Measurements from ENCODE around the gene DPF3.

The DPF3 gene

GRCh38 chr14:72604133-72604532, 289.8 kb downstream of the DPF3 start:
- 92 to 93% methylated on average over 3 of the region's 3 CpGs for WGBS, 2 experiments
- H3K4me1 ChIP-seq (ENCODE audit: control insufficient read depth, insufficient read depth, low read length), result peaks cover 11% of the 10 kb centered on the region
- no peaks in the 10 kb centered on the region for H3K36me3 ChIP-seq (ENCODE audit: control insufficient read depth, insufficient read depth, low read length)
- no peak overlapping the region for H3K4me3 ChIP-seq (ENCODE audit: insufficient read depth, low read depth, low read length)
- no peaks in the 10 kb centered on the region for H3K9me3 ChIP-seq (ENCODE audit: control insufficient read depth, low read length)
- no peaks in the 10 kb centered on the region for H3K27me3 ChIP-seq (ENCODE audit: control insufficient read depth, insufficient read depth, low read length, poor library complexity, severe bottlenecking)
- no peak overlapping the region for H3K27ac ChIP-seq (ENCODE audit: insufficient read depth, low read depth, low read length, poor library complexity, severe bottlenecking)

GRCh38 chr14:72603639-72604038, 290.3 kb downstream of the DPF3 start:
- Histone ChIP-seq H3K4me1 (ENCODE audit: control insufficient read depth, insufficient read depth, low read length) (peaks cover 11% of the 10 kb centered on the region), H3K36me3 (ENCODE audit: control insufficient read depth, insufficient read depth, low read length) (no peaks in the 10 kb centered on the region)
- 89 to 98% methylated on average over 4 of the region's 4 CpGs for WGBS, 2 experiments

GRCh38 chr14:72600551-72601330, 293.2 kb downstream of the DPF3 start:
- Histone ChIP-seq H3K36me3 (ENCODE audit: control insufficient read depth, insufficient read depth, low read length) (no peaks in the 10 kb centered on the region), H3K9me3 (ENCODE audit: control insufficient read depth, low read length) (no peaks in the 10 kb centered on the region), H3K4me3 (ENCODE audit: insufficient read depth, low read depth, low read length) (no peak overlapping the region), H3K4me1 (ENCODE audit: control insufficient read depth, insufficient read depth, low read length) (peaks cover 11% of the 10 kb centered on the region), H3K27ac (ENCODE audit: insufficient read depth, low read depth, low read length, poor library complexity, severe bottlenecking) (no peak overlapping the region), H3K27me3 (ENCODE audit: control insufficient read depth, insufficient read depth, low read length, poor library complexity, severe bottlenecking) (no peaks in the 10 kb centered on the region)
- 71 to 78% methylated on average over 7 to 9 of the region's 9 CpGs for WGBS, 2 experiments

More at GRCh38 chr14:72603639-72604038, 290.3 kb downstream of the DPF3 start:
- Histone ChIP-seq H3K27me3 (ENCODE audit: control insufficient read depth, insufficient read depth, low read length, poor library complexity, severe bottlenecking) (no peaks in the 10 kb centered on the region), H3K9me3 (ENCODE audit: control insufficient read depth, low read length) (no peaks in the 10 kb centered on the region), H3K27ac (ENCODE audit: insufficient read depth, low read depth, low read length, poor library complexity, severe bottlenecking) (no peak overlapping the region), H3K4me3 (ENCODE audit: insufficient read depth, low read depth, low read length) (no peak overlapping the region)

GRCh38 chr14:72599579-72600470, 294.1 kb downstream of the DPF3 start:
- Histone ChIP-seq H3K27ac (ENCODE audit: insufficient read depth, low read depth, low read length, poor library complexity, severe bottlenecking) (no peak overlapping the region), H3K9me3 (ENCODE audit: control insufficient read depth, low read length) (no peaks in the 10 kb centered on the region), H3K36me3 (ENCODE audit: control insufficient read depth, insufficient read depth, low read length) (no peaks in the 10 kb centered on the region), H3K4me1 (ENCODE audit: control insufficient read depth, insufficient read depth, low read length) (peaks cover 11% of the 10 kb centered on the region), H3K27me3 (ENCODE audit: control insufficient read depth, insufficient read depth, low read length, poor library complexity, severe bottlenecking) (no peaks in the 10 kb centered on the region), H3K4me3 (ENCODE audit: insufficient read depth, low read depth, low read length) (no peak overlapping the region)
- 58 to 63% methylated on average over 15 to 16 of the region's 16 CpGs for whole genome bisulfite sequencing, 2 experiments

- H3K9me3 ChIP-seq (ENCODE audit: control insufficient read depth, low read length), result no peaks in the 10 kb centered on the region
- no peak overlapping the region for H3K4me3 ChIP-seq (ENCODE audit: insufficient read depth, low read depth, low read length)
- no peaks in the 10 kb centered on the region for H3K27me3 ChIP-seq (ENCODE audit: control insufficient read depth, insufficient read depth, low read length, poor library complexity, severe bottlenecking)
- no peaks in the 10 kb centered on the region for H3K36me3 ChIP-seq (ENCODE audit: control insufficient read depth, insufficient read depth, low read length)
- peaks cover 11% of the 10 kb centered on the region for H3K4me1 ChIP-seq (ENCODE audit: control insufficient read depth, insufficient read depth, low read length)
- no peak overlapping the region for H3K27ac ChIP-seq (ENCODE audit: insufficient read depth, low read depth, low read length, poor library complexity, severe bottlenecking)
- WGBS, 2 experiments, result 90 to 94% methylated on average over 5 of the region's 5 CpGs
Measured at GRCh38 chr14:72598306-72598705, 295.6 kb downstream of the DPF3 start.

- WGBS, 2 experiments, result 83% methylated on average over 13 to 16 of the region's 16 CpGs
- no peaks in the 10 kb centered on the region for H3K36me3 ChIP-seq (ENCODE audit: control insufficient read depth, insufficient read depth, low read length)
- no peak overlapping the region for H3K27ac ChIP-seq (ENCODE audit: insufficient read depth, low read depth, low read length, poor library complexity, severe bottlenecking)
- no peaks in the 10 kb centered on the region for H3K27me3 ChIP-seq (ENCODE audit: control insufficient read depth, insufficient read depth, low read length, poor library complexity, severe bottlenecking)
- H3K4me3 ChIP-seq (ENCODE audit: insufficient read depth, low read depth, low read length), result no peak overlapping the region
- no peaks in the 10 kb centered on the region for H3K9me3 ChIP-seq (ENCODE audit: control insufficient read depth, low read length)
- peaks cover 11% of the 10 kb centered on the region for H3K4me1 ChIP-seq (ENCODE audit: control insufficient read depth, insufficient read depth, low read length)
Measured at GRCh38 chr14:72597252-72598233, 296.4 kb downstream of the DPF3 start.

- no peak overlapping the region for H3K4me3 ChIP-seq (ENCODE audit: insufficient read depth, low read depth, low read length)
- H3K36me3 ChIP-seq (ENCODE audit: control insufficient read depth, insufficient read depth, low read length), result no peaks in the 10 kb centered on the region
- H3K9me3 ChIP-seq (ENCODE audit: control insufficient read depth, low read length), result no peaks in the 10 kb centered on the region
- H3K27ac ChIP-seq (ENCODE audit: insufficient read depth, low read depth, low read length, poor library complexity, severe bottlenecking), result no peak overlapping the region
- no peaks in the 10 kb centered on the region for H3K27me3 ChIP-seq (ENCODE audit: control insufficient read depth, insufficient read depth, low read length, poor library complexity, severe bottlenecking)
- WGBS, 2 experiments, result 95 to 97% methylated on average over 8 of the region's 8 CpGs
- H3K4me1 ChIP-seq (ENCODE audit: control insufficient read depth, insufficient read depth, low read length), result peaks cover 7% of the 10 kb centered on the region
Measured at GRCh38 chr14:72595152-72595862, 298.6 kb downstream of the DPF3 start.

- 91 to 94% methylated on average over 14 of the region's 14 CpGs for WGBS, 2 experiments
Measured at GRCh38 chr14:72594099-72594901, 299.6 kb downstream of the DPF3 start.

GRCh38 chr14:72591391-72591790, 302.5 kb downstream of the DPF3 start:
- no peaks in the 10 kb centered on the region for H3K36me3 ChIP-seq (ENCODE audit: control insufficient read depth, insufficient read depth, low read length)
- H3K27ac ChIP-seq (ENCODE audit: insufficient read depth, low read depth, low read length, poor library complexity, severe bottlenecking), result no peak overlapping the region
- no peaks in the 10 kb centered on the region for H3K27me3 ChIP-seq (ENCODE audit: control insufficient read depth, insufficient read depth, low read length, poor library complexity, severe bottlenecking)
- H3K4me3 ChIP-seq (ENCODE audit: insufficient read depth, low read depth, low read length), result no peak overlapping the region
- no peaks in the 10 kb centered on the region for H3K4me1 ChIP-seq (ENCODE audit: control insufficient read depth, insufficient read depth, low read length)
- no peaks in the 10 kb centered on the region for H3K9me3 ChIP-seq (ENCODE audit: control insufficient read depth, low read length)
- WGBS, 2 experiments, result 88 to 91% methylated on average over 4 of the region's 4 CpGs

More at GRCh38 chr14:72594099-72594901, 299.6 kb downstream of the DPF3 start:
- no peak overlapping the region for H3K27ac ChIP-seq (ENCODE audit: insufficient read depth, low read depth, low read length, poor library complexity, severe bottlenecking)
- H3K27me3 ChIP-seq (ENCODE audit: control insufficient read depth, insufficient read depth, low read length, poor library complexity, severe bottlenecking), result no peaks in the 10 kb centered on the region
- no peaks in the 10 kb centered on the region for H3K36me3 ChIP-seq (ENCODE audit: control insufficient read depth, insufficient read depth, low read length)
- H3K9me3 ChIP-seq (ENCODE audit: control insufficient read depth, low read length), result no peaks in the 10 kb centered on the region
- no peaks in the 10 kb centered on the region for H3K4me1 ChIP-seq (ENCODE audit: control insufficient read depth, insufficient read depth, low read length)
- H3K4me3 ChIP-seq (ENCODE audit: insufficient read depth, low read depth, low read length), result no peak overlapping the region

All from ectodermal cell (in vitro differentiated cells).